B cell (primary cell): Measurements from ENCODE around the gene ADAMTS17. TPM values are rescaled to one million over a fixed set of nuclear protein-coding genes. Genes with fewer than 3 reads are reported as not detected.

Experiments used
- ATAC-seq: fragments of 200-7000 bp; cut with Tn5 transposase; one replicate; pipeline ENCODE4 v1.10.0; 2021; ENCODE audit warnings: low read depth, mild to moderate bottlenecking, moderate number of reproducible peaks, moderate library complexity
- CTCF ChIA-PET: fragments of 350-600 bp; sonication (Branson Sonifier 250); formaldehyde crosslinking; loops from one replicate; lab custom pipeline; 2021; ENCODE audit warnings: antibody characterized with exemption, inconsistent platforms; lab: Charles Lee
- POLR2A ChIA-PET: fragments of 350-600 bp; sonication (Branson Sonifier 250); formaldehyde crosslinking; loops from one replicate; lab custom pipeline; 2021; ENCODE audit warnings: antibody characterized with exemption; lab: Charles Lee
- DNase-seq: peaks from one replicate; pipeline ENCODE4 v3.0.0; 2013
- H2AFZ ChIP-seq: 2 replicates; pipeline ENCODE4 v1.6.1; 2012; ENCODE audit warnings: mild to moderate bottlenecking, low read depth, low read length; ENCODE audit not compliant: insufficient read depth, poor library complexity, severe bottlenecking
- H3K27ac ChIP-seq, 2 donors: 1 replicate in 1 of 2; 2 replicates in 1 of 2; pipeline ENCODE4 v1.5.1; 2012 to 2013; ENCODE audit warnings: low read length in 2 of 2, mild to moderate bottlenecking in 2 of 2, moderate library complexity in 1 of 2
- H3K27me3 ChIP-seq, 4 experiments: fragments of 200-600 bp in 1 of 4; sonication (generic) in 1 of 4; replicated peaks in 1 of 4; 1 replicate in 2 of 4; 2 replicates in 2 of 4; pipeline versions ENCODE4 v1.6.1 to v1.7.0; 2013 to 2016; ENCODE audit warnings: low read length in 3 of 4, mild to moderate bottlenecking in 2 of 4, mixed read lengths in 1 of 4, moderate library complexity in 1 of 4; ENCODE audit not compliant: insufficient read depth in 4 of 4, control insufficient read depth in 3 of 4; ENCODE audit errors: control extremely low read depth in 1 of 4
- H3K36me3 ChIP-seq, 2 experiments: replicated peaks in 1 of 2; 1 replicate in 1 of 2; 2 replicates in 1 of 2; pipeline versions ENCODE4 v1.6.1 to v1.7.1; 2013; ENCODE audit warnings: low read length in 1 of 2; ENCODE audit not compliant: insufficient read depth in 2 of 2, control insufficient read depth in 1 of 2; ENCODE audit errors: control extremely low read depth in 1 of 2, extremely low read depth in 1 of 2
- H3K4me1 ChIP-seq, 2 donors: fragments of 200-600 bp in 1 of 2; sonication (generic) in 1 of 2; 1 replicate in 1 of 2; 2 replicates in 1 of 2; pipeline versions ENCODE4 v1.5.1 to v1.6.1; 2013 to 2017; ENCODE audit warnings: low read length in 2 of 2; ENCODE audit not compliant: control insufficient read depth in 2 of 2, insufficient read depth in 2 of 2
- H3K4me2 ChIP-seq: replicated peaks from 2 replicates; pipeline ENCODE3; 2012; ENCODE audit warnings: mild to moderate bottlenecking, low read depth, low read length; ENCODE audit not compliant: poor library complexity, severe bottlenecking
- H3K4me3 ChIP-seq, 5 experiments: fragments of 200-600 bp in 1 of 5; sonication (generic) in 1 of 5; 1 replicate in 3 of 5; 2 replicates in 2 of 5; pipeline versions ENCODE4 v1.5.1 to v1.7.0; 2011 to 2016; ENCODE audit warnings: low read length in 4 of 5, mild to moderate bottlenecking in 4 of 5, low read depth in 2 of 5, control low read depth in 1 of 5, moderate library complexity in 1 of 5; ENCODE audit not compliant: insufficient read depth in 1 of 5; ENCODE audit errors: control extremely low read depth in 1 of 5, extremely low read depth in 1 of 5
- H3K79me2 ChIP-seq: fragments of 200-600 bp; sonication (generic); one replicate; pipeline ENCODE4 v1.6.0; 2016; ENCODE audit warnings: low read length; ENCODE audit not compliant: control insufficient read depth, insufficient read depth
- H3K9ac ChIP-seq: fragments of 200-600 bp; sonication (generic); 2 replicates; pipeline ENCODE4 v1.6.1; 2017; ENCODE audit warnings: mild to moderate bottlenecking, low read length, moderate library complexity
- H3K9me3 ChIP-seq, 3 donors: one replicate each; pipeline versions ENCODE4 v1.6.1 to v1.7.1; 2013; ENCODE audit warnings: low read length in 2 of 3; ENCODE audit not compliant: control insufficient read depth in 2 of 3, insufficient read depth in 1 of 3; ENCODE audit errors: control extremely low read depth in 1 of 3
- H4K20me1 ChIP-seq: 2 replicates; pipeline ENCODE4 v1.6.0; 2012; ENCODE audit warnings: mild to moderate bottlenecking, low read length; ENCODE audit not compliant: insufficient read depth, control insufficient read depth, poor library complexity, severe bottlenecking
- H3K27ac Mint-ChIP-seq: one replicate; pipeline ENCODE4 v1.8.0; 2021; ENCODE audit warnings: mixed read lengths
- H3K27me3 Mint-ChIP-seq: one replicate; pipeline ENCODE4 v1.8.0; 2021; ENCODE audit warnings: mixed read lengths
- H3K4me1 Mint-ChIP-seq: one replicate; pipeline ENCODE4 v1.8.0; 2021; ENCODE audit warnings: mixed read lengths
- H3K4me3 Mint-ChIP-seq: one replicate; pipeline ENCODE4 v1.8.0; 2021; ENCODE audit warnings: mixed read lengths
- H3K9me3 Mint-ChIP-seq: one replicate; pipeline ENCODE4 v1.8.0; 2022; ENCODE audit warnings: mixed read lengths; ENCODE audit not compliant: insufficient read depth
- EZH2 ChIP-seq: IDR thresholded peaks from 2 replicates; pipeline ENCODE4 v1.6.1; 2012; ENCODE audit warnings: borderline replicate concordance, low read depth, mild to moderate bottlenecking, moderate library complexity, low read length; ENCODE audit not compliant: insufficient read depth, poor library complexity, severe bottlenecking
- WGBS: methylation state at CpG from one replicate; pipeline ENCODE4 v1.1.5; 2013; ENCODE audit warnings: missing lambda C conversion rate; ENCODE audit not compliant: insufficient coverage; 5-methylcytosine and 5-hydroxymethylcytosine counted together
- intact Hi-C: fragments of 100-400 bp; cut with micrococcal nuclease; formaldehyde crosslinking; loops from one replicate; pipeline ENCODE4 v1.10.0; 2022
- polyA plus RNA-seq: library from polyadenylated mRNA; depleted of rRNA; stranded (reverse); fragments of >200 nt; gene quantifications from 2 replicates; pipeline ENCODE4 v1.2.3, GENCODE V29; 2012
- total RNA-seq, 2 donors: library from RNA; stranded (reverse); fragments of 120-200 nt in 1 of 2; gene quantifications; 1 replicate in 1 of 2; 2 replicates in 1 of 2; pipeline versions ENCODE4 v1.2.3 to v1.2.4, GENCODE V29; 2013 to 2022
- TF ChIP-seq, protein P1 (sequence below): fragments of 200-600 bp; IDR thresholded peaks from one replicate; pipeline ENCODE4 v1.8.0; 2022; ENCODE audit warnings: antibody characterized with exemption, mild to moderate bottlenecking

Gene ADAMTS17
- total and polyA plus RNA-seq, 2 donors (not counting 1 experiment from before 2014, with no cell fraction given): 0.10 TPM; not detected in 1

DNA sequence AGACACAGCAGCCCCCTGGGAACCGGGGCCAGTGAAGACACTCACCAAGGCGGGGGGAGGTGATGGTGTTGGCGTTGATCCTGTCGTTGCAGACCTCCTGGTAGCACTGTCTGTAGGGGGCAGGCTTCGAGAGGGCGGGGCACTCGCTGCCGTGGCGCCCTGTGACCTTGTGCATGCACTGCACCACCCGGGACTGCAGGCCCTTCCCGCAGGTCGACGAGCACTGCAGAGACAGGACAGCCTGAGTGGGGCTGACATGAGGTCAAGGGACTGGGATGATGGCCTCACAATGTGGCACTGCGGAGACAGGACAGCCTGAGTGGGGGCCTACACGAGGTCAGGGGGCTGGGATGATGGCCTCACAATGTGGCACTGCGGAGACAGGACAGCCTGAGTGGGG lies 365.8 kb downstream of the ADAMTS17 start:
- CTCF ChIA-PET: no interaction called here
- no peak overlapping the region for H3K4me3 ChIP-seq
- no peak overlapping the region for H2AFZ ChIP-seq
- Mint-ChIP-seq H3K27ac (no peak overlapping the region), H3K27me3 (peaks cover 8% of the 10 kb centered on the region), H3K4me1 (no peaks in the 10 kb centered on the region), H3K4me3 (no peak overlapping the region), H3K9me3 (no peaks in the 10 kb centered on the region)
- WGBS: 85% methylated on average over 16 of the region's 16 CpGs
- no peaks in the 10 kb centered on the region for H3K4me1 ChIP-seq
- H3K9me3 ChIP-seq: no peaks in the 10 kb centered on the region
- TF ChIP-seq EZH2: no peak
- TF ChIP-seq, protein P1, sequence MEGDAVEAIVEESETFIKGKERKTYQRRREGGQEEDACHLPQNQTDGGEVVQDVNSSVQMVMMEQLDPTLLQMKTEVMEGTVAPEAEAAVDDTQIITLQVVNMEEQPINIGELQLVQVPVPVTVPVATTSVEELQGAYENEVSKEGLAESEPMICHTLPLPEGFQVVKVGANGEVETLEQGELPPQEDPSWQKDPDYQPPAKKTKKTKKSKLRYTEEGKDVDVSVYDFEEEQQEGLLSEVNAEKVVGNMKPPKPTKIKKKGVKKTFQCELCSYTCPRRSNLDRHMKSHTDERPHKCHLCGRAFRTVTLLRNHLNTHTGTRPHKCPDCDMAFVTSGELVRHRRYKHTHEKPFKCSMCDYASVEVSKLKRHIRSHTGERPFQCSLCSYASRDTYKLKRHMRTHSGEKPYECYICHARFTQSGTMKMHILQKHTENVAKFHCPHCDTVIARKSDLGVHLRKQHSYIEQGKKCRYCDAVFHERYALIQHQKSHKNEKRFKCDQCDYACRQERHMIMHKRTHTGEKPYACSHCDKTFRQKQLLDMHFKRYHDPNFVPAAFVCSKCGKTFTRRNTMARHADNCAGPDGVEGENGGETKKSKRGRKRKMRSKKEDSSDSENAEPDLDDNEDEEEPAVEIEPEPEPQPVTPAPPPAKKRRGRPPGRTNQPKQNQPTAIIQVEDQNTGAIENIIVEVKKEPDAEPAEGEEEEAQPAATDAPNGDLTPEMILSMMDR: no peak
- H3K4me2 ChIP-seq: no peak overlapping the region
- no peak overlapping the region for H3K9ac ChIP-seq
- ATAC-seq (no peak), DNase-seq (no peak)
- peaks cover 0 to 5% (median 0%) of the 10 kb centered on the region in 4 experiments for H3K27me3 ChIP-seq
- H3K27ac ChIP-seq: no peak overlapping the region
- H3K36me3 ChIP-seq: no peaks in the 10 kb centered on the region
- POLR2A ChIA-PET: no interaction called here
- H3K79me2 ChIP-seq: no peaks in the 10 kb centered on the region
- H4K20me1 ChIP-seq: no peaks in the 10 kb centered on the region
- intact Hi-C loops: no loop called here

DNA sequence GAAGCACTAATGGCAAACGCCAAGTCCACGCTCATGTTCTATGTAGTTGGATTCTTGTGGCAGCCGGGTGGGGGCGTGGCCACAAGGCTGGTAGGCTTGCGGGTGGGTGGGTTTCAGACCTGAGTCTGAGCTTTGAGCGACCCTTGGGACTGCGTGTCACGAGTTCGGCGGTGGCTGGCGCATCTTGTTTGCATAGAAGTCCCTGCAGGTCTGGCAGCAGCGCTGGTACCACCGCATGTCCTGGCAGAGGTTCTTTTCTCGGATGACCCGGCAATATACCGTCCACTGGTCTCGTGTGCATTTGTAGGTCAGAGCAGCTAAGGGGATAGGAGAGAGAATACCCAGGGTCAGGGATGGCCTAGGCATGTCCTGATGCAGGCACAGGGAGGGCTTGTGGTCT lies 367.5 kb downstream of the ADAMTS17 start:
- Histone ChIP-seq H4K20me1 (no peaks in the 10 kb centered on the region), H3K9ac (no peak overlapping the region), H3K79me2 (no peaks in the 10 kb centered on the region), H3K27ac (no peak overlapping the region), H2AFZ (no peak overlapping the region), H3K36me3 (no peaks in the 10 kb centered on the region), H3K27me3 (no peaks in the 10 kb centered on the region), H3K4me2 (no peak overlapping the region), H3K9me3 (no peaks in the 10 kb centered on the region), H3K4me1 (no peaks in the 10 kb centered on the region), H3K4me3 (no peak overlapping the region)
- no peaks in the 10 kb centered on the region for H3K9me3 Mint-ChIP-seq
- TF ChIP-seq, protein P1: no peak
- no peak for TF ChIP-seq EZH2
- H3K27me3 Mint-ChIP-seq: peaks cover 9% of the 10 kb centered on the region
- WGBS: 90% methylated on average over 15 of the region's 17 CpGs
- no peaks in the 10 kb centered on the region for H3K4me1 Mint-ChIP-seq
- ChIA-PET CTCF (no interaction called here), POLR2A (no interaction called here)
- H3K4me3 Mint-ChIP-seq: no peak overlapping the region
- ATAC-seq: no peak
- H3K27ac Mint-ChIP-seq: no peak overlapping the region
- DNase-seq: no peak
- intact Hi-C loops: no loop called here
